ENCODE data around the gene ITFG2.

DNA sequence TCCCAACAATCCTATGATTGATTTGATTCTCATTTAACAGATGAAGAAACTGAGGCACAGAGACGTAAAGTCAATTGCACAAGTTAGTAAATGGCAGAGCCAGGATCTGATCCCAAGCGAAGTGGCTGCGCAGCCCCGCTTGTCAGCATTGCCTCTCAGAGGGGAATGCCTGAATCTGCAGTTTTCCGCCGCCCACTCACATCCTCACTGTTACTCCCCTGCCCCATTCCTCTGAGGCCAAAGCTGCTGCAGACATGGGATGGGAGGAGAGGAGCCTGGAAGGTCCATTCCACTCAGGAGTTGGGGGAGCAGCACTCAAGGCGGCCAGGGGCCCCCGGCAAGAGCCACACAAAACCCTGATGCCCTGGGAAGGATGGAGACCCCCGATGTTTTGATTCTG, 21.3 kb downstream of the ITFG2 start:
- TF ChIP-seq POLR2A (IDR thresholded peaks at IDR 0.05; ENCODE audit: low read depth, low read length) (no peak), EZH2 (IDR thresholded peaks at IDR 0.05; ENCODE audit: borderline replicate concordance, low read depth, low read length, severe bottlenecking) (no peak), CTCF (IDR thresholded peaks at IDR 0.05; ENCODE audit: extremely low read depth in 1 of 2, insufficient read depth in 1 of 2, low read depth in 1 of 2, low read length in 2 of 2) (no peak), POLR2AphosphoS5 (IDR thresholded peaks at IDR 0.05; ENCODE audit: insufficient read depth, low read depth, low read length) (no peak), GATA2 (IDR thresholded peaks at IDR 0.05; ENCODE audit: insufficient read depth, insufficient read length, low read depth, low read length) (no peak), MYC (IDR thresholded peaks at IDR 0.05; ENCODE audit: low read depth, low read length) (no peak), FOS (IDR thresholded peaks at IDR 0.05; ENCODE audit: borderline replicate concordance, insufficient read depth, low read length) (no peak), JUN (IDR thresholded peaks at IDR 0.05; ENCODE audit: borderline replicate concordance, insufficient read depth, insufficient read length, low read depth) (no peak)
- TF ChIP-seq, protein P1, sequence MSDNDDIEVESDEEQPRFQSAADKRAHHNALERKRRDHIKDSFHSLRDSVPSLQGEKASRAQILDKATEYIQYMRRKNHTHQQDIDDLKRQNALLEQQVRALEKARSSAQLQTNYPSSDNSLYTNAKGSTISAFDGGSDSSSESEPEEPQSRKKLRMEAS (IDR thresholded peaks at IDR 0.05; ENCODE audit: insufficient read depth, insufficient read length), result no peak
